ENCODE results near the gene SPATS2L. TPM values are rescaled to one million over a fixed set of nuclear protein-coding genes. Genes with fewer than 3 reads are reported as not detected.

Gene SPATS2L
- total RNA-seq, 1 experiment from 2014 or later = 47.3 TPM

DNA sequence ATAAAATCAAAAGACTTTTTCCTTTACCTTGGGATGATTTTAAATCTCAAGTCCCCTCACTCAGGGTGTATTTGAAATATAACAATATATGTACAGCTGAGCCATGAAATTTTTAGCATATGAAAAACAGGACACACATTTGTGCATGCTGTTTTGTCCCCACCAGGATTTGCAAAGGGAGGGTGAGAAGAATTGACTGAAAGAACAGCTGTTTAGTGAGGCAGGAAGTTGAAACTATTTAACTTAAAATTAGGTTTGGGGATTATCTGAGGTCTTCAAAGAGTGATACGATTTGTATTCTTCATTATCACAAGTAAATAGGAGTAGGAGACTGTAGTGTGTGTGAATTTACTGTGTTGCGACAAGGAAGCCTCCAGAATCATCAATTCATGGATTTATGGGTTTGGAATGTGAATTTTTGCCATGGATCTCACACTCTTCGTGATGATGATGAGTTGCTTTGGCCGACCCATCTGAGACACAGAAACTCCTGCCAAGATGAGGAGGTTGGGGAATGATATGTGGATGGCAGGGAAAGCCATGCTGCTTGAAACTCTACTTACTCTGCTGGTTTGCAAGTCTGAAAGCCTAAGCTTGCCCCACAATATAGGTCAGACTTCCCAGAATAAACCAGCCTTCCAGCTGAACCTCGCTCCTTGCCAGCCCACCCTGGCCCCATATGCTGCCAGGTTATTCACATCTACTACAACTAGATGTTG is 31.0 kb upstream of the SPATS2L start:
- H2BK5ac ChIP-seq (ENCODE audit: insufficient read length, low read length) = no peak overlapping the region
- H3K9me3 Mint-ChIP-seq = no peaks in the 10 kb centered on the region
- TF ChIP-seq CTCF (conservative IDR thresholded peaks at IDR 0.05) = no peak
- no peak overlapping the region for H3K56ac ChIP-seq (ENCODE audit: insufficient read length, low read depth, low read length)
- no peaks in the 10 kb centered on the region for H3K9me3 ChIP-seq (ENCODE audit: control insufficient read depth, low read depth, low read length)
- DNase-seq = no peak
- no peak overlapping the region for H3K4me2 ChIP-seq (ENCODE audit: insufficient read depth, insufficient read length, low read length)
- no peak overlapping the region for H2BK20ac ChIP-seq (ENCODE audit: low read depth, low read length, poor library complexity, severe bottlenecking)
- H3K27ac ChIP-seq (ENCODE audit: insufficient read length, low read depth, low read length) = no peak overlapping the region
- H3K27me3 ChIP-seq (ENCODE audit: insufficient read depth, low read length) = no peaks in the 10 kb centered on the region
- no peaks in the 10 kb centered on the region for H4K20me1 ChIP-seq (ENCODE audit: control insufficient read depth, insufficient read depth, insufficient read length)
- no peak overlapping the region for H3K4ac ChIP-seq (ENCODE audit: low read depth, low read length)
- H4K5ac ChIP-seq (ENCODE audit: insufficient read length, low read depth, low read length) = no peak overlapping the region
- H4K91ac ChIP-seq (ENCODE audit: insufficient read length, low read depth, low read length) = no peak overlapping the region
- no peaks in the 10 kb centered on the region for H3K79me2 ChIP-seq (ENCODE audit: insufficient read depth, low read length)
- no peak overlapping the region for H3K23ac ChIP-seq (ENCODE audit: insufficient read length, low read depth, low read length)
- H3K23me2 ChIP-seq (ENCODE audit: insufficient read length, low read depth, low read length, poor library complexity, severe bottlenecking) = no peaks in the 10 kb centered on the region
- no peaks in the 10 kb centered on the region for H3K36me3 Mint-ChIP-seq (ENCODE audit: insufficient read depth in 1 of 3, low read depth in 3 of 3)
- no peak overlapping the region for H4K8ac ChIP-seq (replicated peaks; ENCODE audit: insufficient read length, low read depth, low read length)
- no peak overlapping the region for H2BK12ac ChIP-seq (ENCODE audit: insufficient read length, low read depth, low read length)
- H3K27ac Mint-ChIP-seq = no peak overlapping the region
- no CpG with 5 or more reads among the region's 5 CpGs for WGBS (ENCODE audit: extremely low coverage, insufficient read length, low lambda C conversion rate)
- H3K79me1 ChIP-seq (ENCODE audit: insufficient read depth, low read depth, low read length, poor library complexity, severe bottlenecking) = no peaks in the 10 kb centered on the region
- no peak overlapping the region for H3K14ac ChIP-seq (ENCODE audit: insufficient read depth, low read length)
- H3K9ac ChIP-seq (ENCODE audit: extremely low read depth, insufficient read length, low read length) = no peak overlapping the region
- H2AK5ac ChIP-seq (ENCODE audit: insufficient read length, low read length) = no peak overlapping the region
- H2BK15ac ChIP-seq (ENCODE audit: low read depth, low read length) = no peak overlapping the region
- peaks cover 13 to 20% of the 10 kb centered on the region in 2 experiments for H3K4me1 Mint-ChIP-seq
- H2AFZ ChIP-seq (ENCODE audit: low read length) = no peak overlapping the region
- peaks cover 13% of the 10 kb centered on the region; the same call in 1 of the 2 replicates for H3K4me1 ChIP-seq (ENCODE audit: insufficient read depth, low read length)
- H3K4me3 Mint-ChIP-seq = no peak overlapping the region
- H3T11ph ChIP-seq (ENCODE audit: low read length) = no peak overlapping the region
- H2BK120ac ChIP-seq (ENCODE audit: low read depth, low read length, poor library complexity, severe bottlenecking) = no peak overlapping the region
- no peaks in the 10 kb centered on the region for H3K27me3 Mint-ChIP-seq (ENCODE audit: low read depth)
- no peak overlapping the region for H3K18ac ChIP-seq (ENCODE audit: insufficient read length, low read depth, low read length)
